GM18502 (cell line): ENCODE data around the gene WIPI1.
A peak's percentile ranks its signal among the peaks of the same experiment; 100 is the strongest.
"Not testable (repeated sequence)": the region's sequence is repeated elsewhere in the genome, so short reads cannot be mapped to it uniquely, and the experiment has no call there.

Source experiments
- ATAC-seq: cut with Tn5 transposase; IDR thresholded peaks from one replicate; pipeline ENCODE4 v1.9.1; 2021; ENCODE audit warnings: mild to moderate bottlenecking; ENCODE audit not compliant: unreplicated experiment, poor library complexity

The WIPI1 gene, protein sequence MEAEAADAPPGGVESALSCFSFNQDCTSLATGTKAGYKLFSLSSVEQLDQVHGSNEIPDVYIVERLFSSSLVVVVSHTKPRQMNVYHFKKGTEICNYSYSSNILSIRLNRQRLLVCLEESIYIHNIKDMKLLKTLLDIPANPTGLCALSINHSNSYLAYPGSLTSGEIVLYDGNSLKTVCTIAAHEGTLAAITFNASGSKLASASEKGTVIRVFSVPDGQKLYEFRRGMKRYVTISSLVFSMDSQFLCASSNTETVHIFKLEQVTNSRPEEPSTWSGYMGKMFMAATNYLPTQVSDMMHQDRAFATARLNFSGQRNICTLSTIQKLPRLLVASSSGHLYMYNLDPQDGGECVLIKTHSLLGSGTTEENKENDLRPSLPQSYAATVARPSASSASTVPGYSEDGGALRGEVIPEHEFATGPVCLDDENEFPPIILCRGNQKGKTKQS

DNA sequence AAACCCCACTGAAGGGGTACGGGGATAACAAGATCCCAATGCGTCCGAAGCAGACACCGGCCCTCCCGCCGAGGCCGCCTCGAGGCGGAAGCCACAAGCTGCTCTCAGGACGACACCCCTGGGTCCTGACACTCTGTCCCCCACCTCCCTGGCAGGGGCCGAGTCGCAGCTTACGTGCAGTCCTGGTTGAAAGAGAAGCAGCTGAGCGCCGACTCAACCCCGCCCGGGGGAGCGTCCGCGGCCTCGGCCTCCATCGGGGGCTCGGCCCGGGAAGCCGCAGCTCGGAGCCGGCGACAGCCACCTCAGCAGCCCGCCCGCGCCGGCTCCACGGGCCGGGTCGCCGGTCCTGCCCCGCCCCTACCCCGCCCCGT is at the start of gene WIPI1:
Gene WIPI1, minus strand, starts transcription at position 329 of the 371 bp plus-strand sequence. Its CDS starts 75 bp downstream, at position 254.
- ATAC-seq, result peak; percentile 35

DNA sequence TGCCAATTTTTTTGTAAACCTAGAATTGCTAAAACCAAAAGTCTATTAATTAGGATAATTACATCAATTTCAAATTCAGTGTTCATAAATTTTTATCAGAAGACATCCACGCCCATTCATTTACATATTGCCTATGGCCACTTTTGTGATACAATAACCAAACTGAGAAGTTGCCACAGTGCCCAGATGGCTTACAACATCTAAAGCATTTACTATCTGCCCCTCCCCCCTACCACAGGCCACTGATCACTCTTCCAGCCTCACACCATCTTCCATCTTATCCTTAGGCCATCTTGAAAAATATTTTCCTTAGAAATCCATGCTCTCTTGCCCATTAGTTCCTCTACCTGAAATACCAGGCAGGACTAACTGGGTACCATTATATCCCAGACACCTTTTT is 48.7 kb upstream of the WIPI1 start:
- no peak for ATAC-seq

DNA sequence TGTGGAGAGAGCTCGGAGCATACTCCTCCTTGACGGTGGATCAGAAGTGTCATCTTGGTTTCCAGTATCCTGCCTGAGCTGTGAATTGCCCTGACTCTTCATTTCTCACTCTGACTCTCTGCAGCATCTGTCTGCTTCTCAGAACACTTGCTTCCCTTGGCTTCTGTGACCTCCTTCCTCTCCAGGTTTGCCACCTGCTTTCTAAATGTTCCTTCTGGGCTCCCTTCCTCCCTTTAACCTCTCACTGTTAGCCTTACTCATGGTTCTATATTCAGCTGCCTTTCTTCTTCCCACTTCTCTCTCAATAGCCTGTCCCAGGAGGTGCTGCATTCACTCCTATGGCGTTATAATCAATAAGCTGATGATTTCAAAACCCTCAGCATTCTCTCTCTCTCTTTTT is 43.8 kb upstream of the WIPI1 start:
- no peak for ATAC-seq

DNA sequence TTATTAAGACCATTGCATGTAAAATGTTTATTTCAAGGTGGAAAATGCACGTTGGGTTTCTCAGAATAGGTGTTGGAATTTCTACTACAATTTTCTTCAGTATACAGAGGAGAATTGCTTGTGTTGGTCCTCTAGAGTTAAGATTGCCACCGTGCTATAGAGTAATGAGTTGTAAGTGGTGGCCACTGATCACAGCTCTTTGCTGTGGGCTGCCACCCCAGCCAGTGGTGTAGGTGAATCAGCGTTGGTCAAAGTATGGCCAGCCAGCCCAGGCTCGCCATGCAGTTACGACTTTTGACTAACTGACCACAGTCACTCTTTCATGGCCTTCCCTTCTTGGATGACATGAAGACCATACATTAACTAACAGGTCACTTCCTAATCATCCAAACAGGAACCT is 42.3 kb upstream of the WIPI1 start:
- no peak for ATAC-seq

DNA sequence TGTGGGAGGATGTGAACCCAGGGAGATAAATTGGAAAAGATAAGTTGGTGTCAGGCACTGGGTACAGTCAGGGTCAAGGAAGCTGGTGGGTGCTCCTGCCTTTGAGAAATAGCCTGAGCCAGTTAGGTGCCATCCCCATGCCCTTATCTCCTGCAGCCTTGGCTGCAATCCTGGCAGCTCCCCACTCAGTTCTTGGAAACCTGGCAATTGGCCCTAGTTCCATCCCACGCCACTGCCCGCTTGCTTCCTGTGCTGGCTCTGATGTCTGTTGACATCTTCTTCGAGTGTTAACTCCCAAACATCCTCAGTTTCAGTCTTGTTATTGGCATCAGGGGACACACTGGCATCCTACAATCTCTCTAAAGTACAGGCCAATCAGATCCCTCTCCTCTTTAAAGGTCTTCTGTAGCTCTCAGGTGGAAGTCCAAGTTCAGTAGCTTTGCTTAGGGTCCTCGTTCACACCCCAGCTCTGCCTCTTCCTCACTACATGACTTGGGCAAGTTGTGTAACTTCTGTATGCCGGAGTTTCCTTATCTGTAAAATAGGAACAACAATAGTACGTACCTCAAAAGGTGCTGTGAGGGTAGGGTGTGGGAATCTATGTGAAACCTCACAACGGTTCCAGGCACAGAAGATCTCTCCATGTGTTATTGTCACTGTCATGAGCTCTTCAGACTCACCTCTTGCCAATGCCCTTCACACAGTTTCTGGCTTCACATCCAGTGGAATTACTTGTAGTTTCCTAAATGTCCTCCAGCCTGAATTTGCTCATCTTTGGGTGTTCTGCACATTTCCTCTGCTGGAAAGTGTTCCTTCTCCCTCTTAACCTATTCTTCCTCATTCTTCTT is 41.4 kb upstream of the WIPI1 start:
- ATAC-seq, result peak; percentile 40

DNA sequence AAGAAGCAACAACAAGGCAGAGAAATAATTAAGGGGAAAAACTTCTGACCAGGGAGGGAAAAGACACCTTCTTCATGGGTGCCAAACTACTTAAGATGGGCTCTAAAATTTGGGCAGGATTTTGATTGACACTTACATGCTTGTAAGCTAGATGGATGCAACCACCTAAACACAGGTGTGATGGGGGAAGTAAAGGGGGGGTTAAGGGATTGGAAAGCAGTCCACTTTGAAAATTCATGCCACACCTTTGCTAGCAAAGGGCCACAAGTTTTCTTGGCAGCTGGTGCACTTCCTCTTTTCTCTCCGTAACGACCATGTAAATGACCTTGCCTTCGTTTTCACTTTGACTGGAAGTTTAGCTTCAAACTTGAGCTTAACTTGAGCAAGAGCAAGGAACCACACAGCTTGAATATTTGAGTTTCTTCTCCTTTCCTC is 40.6 kb upstream of the WIPI1 start:
- peak; percentile 96 for ATAC-seq

DNA sequence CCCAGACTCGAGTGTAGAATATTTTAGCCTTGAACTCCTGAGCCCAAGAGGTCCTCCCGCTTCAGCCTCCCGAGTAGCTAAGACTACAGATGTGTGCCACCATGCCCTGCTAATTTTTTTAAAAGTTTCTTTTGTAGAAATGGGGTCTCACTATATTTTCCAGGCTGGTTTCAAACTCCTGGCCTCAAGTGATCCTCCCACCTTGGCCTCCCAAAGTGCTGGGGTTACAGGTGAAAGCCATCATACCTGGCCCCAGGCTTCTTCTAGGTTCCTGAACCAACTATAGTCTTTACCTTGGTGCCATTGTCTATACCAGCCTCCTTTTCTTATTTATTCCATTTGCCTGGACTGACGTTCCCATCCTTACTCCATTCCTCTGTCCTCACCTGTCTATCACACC is 37.8 kb upstream of the WIPI1 start:
- no peak for ATAC-seq

DNA sequence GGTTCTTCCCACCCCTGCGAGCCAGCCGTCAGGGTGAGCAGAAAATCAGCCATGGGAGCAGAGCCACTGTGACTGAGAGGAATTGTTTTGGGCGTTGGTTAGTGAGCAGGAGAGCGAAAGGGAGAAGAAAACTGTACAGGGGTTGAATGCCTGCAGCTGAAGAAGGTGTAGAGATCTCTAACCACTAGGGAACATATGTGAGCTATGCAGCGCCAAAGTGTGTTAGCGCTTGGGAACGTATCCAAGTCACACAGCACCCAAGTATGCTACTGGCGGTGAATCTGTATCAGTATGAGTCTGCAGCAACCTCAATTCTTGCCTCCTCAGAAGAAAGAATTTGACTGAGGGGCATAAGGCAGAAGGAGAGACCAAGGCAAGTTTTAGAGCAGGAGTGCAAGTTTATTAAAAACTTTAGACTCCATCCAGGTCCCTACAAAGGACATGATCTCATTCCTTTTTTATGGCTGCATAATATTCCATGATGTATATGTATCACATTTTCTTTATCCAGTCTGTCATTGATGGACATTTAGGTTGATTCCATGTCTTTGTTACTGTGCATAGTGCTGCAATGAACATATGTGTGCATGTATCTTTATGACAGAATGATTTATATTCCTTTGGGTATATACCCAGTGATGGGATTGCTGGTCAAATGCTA is 35.2 kb upstream of the WIPI1 start:
- not testable (repeated sequence) for ATAC-seq

DNA sequence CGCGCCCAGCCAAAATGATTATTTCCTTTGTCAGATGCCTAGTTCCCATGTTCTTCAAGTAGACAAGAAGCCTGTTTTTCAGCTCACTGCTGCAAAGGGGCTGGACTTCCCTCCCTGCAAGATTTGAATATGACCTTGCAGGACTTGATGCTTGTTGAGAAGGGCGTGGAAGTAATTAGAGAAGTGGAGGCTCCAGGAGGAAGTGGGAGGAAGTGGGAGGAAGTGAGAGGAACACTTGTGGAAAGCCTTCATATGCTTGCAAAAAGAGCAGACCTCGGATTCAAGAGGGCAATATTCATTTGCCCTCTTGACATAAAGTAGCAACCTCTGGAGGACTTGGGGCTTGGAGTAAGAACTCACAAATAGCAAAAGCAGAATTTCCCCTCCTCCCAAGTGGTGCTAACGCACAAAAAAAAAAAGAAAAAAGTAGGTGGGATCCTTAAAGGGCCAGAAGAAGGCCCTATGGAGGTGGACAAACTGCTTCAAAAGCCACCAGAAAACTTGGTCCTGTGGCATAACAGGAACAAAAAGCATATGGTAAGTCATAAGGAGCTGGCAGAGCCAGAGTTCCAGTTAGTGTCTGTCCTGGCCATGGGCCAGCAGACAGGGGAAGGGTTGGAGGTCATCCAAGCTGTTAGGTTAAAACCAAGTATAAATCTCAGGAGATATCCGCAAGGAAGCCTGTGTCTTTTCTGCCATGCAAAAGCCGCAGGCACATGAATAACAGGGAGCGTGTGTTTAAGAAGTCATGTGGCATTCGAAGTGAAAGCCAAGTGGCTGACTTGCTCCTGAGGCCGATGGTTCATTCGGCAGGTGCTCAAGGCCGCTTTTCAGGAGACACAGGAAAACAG is 34.3 kb upstream of the WIPI1 start:
- no peak for ATAC-seq

DNA sequence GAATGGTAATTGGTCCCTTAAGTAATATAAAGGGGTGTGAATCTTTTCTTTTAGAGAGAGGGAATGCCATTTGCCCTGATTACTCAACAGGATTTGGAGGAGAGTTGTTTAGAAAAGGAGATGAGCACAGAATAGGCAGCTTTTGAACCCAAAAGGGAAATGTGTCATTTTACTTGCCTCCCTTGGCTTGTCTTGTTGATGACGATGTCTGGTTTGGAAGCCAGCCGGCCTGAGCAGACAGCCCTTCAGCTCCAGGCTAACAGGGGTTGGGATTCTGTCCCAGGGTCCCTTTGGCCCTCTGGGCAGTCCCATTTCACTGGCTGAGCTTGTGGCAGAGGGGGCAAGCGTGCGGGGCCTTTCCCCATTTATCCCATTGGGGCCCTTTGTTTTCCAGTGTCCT is 32.6 kb upstream of the WIPI1 start:
- no peak for ATAC-seq

DNA sequence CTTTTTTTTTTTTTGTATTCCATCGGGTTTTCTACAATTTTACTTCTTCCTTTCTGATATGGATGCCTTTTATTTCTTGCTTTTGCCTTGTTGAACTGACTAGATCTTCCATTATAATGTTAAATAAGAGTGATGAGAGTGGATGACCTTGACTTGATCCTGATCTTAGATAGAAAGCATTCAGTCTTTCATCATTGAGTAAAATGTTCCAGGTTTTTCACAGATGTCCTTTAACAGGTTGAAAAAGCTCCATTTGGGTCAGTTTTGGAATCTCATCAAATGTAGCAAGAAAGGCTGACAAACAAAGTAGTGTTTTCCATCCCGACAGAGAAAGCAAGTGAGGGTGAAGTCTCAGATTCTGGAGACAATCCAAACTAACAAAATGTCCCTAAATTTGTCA is 27.2 kb upstream of the WIPI1 start:
- no peak for ATAC-seq

DNA sequence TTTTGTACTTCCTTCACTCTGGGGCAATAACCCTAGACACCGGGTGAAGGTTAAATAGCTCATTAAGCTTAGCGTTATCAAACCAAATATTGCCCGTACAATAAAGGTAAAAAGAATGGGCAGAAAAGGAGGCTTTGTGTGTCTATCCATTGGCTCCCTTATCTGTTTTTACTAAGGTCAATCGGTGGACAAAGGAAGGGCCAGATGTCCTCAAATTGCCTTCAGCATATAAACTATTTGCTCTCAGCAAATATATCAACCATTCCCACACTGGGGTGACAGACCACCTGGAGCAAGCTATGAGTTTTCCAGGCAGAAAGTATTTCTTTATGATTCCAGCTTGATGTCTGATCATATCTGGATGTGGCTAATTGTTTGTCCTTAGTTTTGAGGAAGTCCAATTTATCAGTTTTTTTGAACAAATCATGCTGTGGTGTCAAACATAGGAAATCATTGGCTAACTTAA is 25.3 kb upstream of the WIPI1 start:
- ATAC-seq, result no peak

DNA sequence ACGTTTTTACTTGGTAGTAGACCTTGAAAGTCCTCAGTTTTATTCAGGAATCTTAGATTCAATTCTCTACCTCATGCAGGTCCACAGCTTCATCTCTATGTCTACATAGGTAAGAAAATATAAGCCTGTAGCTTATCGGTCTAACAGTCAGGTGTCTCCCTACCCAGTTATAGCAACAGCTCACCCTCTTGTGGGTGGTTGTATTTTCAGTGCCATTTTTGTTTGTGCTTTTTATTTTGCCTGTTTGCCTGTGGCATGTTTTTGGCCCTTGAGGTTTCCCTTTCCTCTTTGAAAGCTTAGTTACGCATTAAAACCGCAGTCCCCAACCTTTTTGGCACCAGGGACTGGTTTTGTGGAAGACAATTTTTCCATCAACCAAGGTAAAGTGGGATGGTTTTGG is 23.6 kb upstream of the WIPI1 start:
- ATAC-seq, result no peak

DNA sequence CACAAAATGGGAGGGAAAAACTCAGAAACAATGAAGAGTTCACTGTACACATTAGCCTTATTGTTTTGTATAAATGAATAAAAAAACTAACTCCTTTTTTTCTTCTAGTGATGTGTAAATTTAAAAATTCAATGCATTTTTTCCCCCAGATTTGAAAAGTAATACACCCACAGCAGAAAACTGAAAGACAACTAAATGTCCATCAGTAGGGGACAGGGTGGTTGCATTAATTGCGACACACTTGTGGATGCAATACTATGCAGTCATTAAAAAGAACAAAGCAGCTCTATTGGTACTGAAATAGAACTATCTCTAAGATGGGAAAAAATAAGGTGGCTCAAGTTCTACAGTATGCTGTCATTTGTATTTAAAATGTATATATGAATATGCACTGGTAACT is 13.7 kb upstream of the WIPI1 start:
- no peak for ATAC-seq

DNA sequence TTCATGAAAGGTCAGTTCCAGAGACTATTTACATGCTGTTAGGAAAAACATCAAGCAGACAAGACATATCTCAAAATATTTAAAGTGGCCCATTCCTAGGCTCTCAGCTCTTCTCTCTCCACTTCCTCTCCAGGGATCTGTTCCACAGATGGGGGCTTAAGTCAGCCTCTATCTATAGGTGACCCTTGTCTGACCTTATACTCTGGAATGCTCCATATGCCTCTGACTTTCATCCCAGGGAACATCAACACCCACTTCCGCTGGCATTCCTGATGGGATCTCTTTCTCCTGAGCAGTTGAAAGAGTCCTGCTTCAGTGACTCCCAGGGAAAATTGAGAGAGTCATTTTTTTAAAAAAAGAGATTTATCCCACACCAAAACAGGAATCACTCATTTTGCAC is 11.5 kb upstream of the WIPI1 start:
- no peak for ATAC-seq

DNA sequence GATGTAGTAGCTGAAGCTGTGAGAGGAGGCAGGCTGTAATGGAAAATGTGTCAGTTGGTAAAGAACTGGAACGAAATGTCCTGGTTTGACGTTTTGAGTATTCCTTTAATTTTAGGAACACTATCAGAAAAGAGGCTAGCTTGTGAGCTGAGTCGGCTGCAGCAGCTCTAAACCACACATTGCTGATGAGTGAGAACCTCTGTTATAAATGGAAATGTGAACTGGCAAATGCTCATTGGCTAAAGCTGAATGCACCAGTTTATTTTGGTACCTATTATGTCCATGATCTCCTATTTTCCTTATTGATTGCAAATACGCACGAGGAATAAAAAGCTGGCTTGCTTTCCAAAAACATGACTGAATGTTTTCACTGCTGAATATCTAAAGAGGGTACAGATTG is 11.0 kb upstream of the WIPI1 start:
- no peak for ATAC-seq

DNA sequence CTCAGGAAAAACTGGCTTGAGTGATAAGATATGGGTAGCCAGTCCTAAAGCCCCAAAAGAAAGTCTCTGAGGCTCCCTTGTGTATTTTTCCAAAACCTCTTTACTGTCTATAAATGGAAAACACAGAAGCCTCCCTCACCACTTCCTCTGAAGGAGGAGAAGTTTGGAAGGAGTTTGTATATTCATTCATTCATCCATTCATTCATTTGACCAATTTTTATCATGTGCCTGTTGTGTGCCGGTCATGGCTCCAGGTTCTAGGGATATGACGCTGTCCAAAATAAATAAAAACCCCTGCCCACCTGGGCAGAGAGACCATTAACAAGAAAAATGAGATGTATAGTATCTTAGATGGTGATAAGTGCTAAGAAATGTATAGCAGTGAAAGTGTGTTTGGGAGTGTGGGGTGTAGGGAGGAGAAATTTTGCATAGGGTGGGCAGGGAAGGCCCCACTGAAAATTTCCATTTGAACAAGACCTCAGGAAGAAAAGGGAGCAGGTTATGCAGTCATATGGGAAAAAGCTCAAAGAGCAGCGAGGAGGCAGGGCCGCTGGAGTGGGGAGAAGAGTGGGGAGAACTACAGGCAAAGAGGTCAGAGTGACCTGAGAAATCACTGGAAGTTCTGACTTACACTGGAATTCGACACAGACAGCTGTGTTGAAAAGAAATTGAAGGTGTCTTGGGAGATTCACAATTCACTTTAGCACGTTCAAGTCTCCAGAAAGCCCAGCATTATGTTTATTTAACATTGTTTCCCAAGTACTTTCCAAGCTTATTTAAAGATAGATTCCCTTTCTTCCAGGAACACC is 6.1 kb upstream of the WIPI1 start:
- ATAC-seq, result no peak

DNA sequence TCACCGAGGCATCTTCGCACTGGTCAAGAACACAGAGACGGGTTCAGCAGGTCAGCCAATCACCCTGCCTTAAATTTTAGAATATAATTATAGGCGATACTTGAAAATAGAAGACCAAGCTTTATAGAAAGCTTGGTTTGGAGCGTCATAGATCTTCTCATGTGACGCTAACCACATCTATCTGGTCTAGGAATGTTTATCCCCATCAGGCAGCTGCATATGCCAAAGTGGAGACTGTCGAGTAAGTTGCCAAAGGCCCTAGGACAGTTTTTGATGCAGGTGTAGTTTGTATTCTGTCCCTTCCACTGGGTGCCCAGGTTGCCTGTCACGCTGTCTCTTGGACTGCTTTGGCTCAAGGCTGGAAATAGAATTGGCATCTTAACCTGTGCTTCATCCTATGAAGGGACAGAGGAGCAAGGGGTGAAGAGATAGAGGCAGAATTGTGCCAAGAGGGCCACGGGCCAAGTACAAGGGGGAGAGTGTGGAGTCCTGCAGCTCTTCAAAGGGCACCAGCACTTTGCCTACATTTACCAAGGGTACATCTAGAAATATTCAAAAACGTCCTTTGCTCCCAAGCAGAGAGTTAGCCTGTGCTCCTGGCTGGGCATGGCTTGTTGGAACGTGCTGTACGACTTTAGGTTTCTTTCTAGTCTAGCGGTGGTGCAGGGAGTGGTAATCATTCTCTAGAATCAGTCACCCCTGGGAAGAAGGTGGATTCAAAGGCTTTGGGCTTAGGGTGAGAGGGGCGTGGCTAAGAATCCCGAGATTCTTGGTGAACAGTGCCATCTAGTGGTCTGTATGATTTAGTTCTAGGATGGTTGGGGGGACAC is 5.3 kb upstream of the WIPI1 start:
- ATAC-seq, result peak; percentile 51
